Measurements from ENCODE around the gene NELL1. TPM values are rescaled to one million over a fixed set of nuclear protein-coding genes. Genes with fewer than 3 reads are reported as not detected.

NELL1 gene
- total RNA-seq, 1 experiment from 2014 or later, result 0.34 TPM

DNA sequence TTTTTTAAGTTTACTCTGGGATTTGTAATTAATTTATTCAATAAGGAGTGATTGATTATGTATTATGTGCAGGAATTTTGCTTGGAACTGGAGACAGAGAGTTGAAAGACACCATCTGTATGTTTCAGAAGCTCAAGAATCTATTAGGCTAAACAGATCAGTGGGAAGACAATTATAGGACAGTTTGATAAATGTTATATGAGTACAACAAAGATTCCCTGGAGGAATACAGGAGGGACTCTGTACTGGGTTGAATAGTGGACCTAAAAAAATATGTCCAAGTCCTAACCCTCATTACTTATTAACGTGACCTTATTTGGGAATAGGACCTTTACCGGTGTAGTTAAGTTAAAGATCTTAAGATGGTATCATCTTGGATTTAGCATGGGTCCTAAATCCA, 681.2 kb downstream of the NELL1 start:
- no peak for DNase-seq (ENCODE audit: low spot score)
- in situ Hi-C loops (cut with HindIII; ENCODE audit: low sequenced_read_pairs), result no loop called here

DNA sequence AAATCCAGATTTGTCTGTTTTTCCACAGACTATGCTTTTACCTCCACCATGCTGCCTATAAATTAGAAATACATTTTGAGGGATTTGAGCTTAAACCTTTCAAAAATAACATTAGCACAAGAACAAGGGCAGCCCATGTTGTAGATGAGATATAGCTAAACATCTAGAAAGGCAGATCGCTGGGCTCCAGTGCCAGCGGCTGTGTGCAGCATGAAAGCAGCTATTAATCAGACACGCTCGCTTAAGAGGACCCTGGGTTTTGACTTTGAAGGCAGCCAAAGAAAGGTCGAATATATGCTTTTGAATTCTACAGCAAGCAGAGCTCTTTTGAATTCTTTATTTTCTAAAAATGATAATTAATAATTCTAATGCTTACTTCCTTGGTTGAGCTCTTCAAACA, 684.0 kb downstream of the NELL1 start:
- in situ Hi-C loops (cut with HindIII; ENCODE audit: low sequenced_read_pairs), result no loop called here

DNA sequence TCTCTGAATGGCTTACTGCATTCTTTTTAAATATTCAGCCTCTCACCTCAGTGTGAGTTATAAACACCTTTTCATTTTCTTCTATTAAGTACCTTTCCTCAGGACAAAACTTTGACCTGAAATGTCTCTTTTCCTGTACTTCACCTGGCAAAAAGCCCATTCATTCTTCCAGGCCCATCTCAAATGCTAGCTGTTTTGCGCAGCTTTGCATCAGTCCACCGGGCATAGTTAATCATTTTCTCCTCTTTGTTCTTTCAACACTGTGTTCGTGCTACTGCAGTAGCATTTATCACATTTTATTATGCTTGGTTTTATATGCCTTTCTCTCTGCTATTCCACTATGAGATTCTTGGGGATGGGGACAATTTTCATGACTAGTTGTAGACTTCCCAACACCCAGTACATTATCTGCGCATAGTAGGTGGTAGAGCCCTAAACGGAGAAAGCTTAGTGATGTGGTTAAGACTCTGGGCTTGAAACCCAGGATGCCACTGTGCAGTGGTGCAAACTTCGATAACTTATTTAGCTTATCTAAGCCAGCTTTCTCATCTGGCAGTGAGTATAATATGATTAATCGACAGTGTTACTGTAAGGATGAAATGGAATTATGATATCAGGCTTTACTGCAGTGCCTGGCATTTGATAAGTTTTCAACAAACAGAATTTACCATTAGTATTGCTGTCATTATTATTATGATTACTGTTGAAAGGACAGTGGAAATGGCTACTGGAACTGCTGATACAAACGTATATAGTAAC, 695.7 kb downstream of the NELL1 start:
- in situ Hi-C loops (cut with HindIII; ENCODE audit: low sequenced_read_pairs), result no loop called here
- no peak for DNase-seq (ENCODE audit: low spot score)

More for the DNA sequence above, 684.0 kb downstream of the NELL1 start:
- DNase-seq (ENCODE audit: low spot score), result no peak

DNA sequence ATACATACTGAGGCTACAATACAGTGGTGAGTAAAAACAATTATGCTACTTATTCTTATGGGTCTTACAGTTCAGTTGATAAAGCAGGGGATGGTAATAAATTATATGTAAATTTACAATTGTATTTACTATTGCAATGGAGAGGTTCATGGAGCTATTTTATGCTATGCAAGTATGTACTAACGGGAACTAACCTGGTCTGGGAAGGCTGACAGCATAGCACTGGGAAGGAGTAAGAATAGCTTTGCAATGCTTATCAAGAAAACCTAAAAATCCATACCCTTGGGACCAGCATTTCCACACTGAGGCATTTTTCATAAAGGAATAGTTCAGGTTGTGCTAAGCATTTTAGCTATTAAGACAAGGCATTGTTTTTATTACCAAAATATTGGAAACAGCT, 700.6 kb downstream of the NELL1 start:
- in situ Hi-C loops (cut with HindIII; ENCODE audit: low sequenced_read_pairs), result no loop called here

DNA sequence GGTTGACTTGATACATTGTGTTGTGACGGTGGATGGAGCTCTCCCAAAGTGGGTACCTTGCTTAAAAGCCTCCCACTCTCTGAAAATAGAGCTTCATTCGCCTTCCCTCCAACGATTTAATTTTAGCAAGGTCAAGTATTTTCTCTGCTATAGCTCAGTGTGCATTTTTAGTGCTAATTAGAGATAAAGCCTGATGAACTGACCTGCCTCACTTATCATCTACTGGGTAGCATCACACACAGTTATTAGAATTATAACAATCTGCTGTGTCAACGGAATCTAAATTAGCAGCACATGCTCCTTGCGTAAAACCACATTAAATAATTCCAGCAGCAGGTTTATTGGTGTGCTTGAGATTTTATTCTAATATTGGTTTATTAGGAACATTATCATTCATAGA, 701.7 kb downstream of the NELL1 start:
- in situ Hi-C loops (cut with HindIII; ENCODE audit: low sequenced_read_pairs), result no loop called here
- no peak for DNase-seq (ENCODE audit: low spot score)

More for the DNA sequence above, 700.6 kb downstream of the NELL1 start:
- no peak for DNase-seq (ENCODE audit: low spot score)

DNA sequence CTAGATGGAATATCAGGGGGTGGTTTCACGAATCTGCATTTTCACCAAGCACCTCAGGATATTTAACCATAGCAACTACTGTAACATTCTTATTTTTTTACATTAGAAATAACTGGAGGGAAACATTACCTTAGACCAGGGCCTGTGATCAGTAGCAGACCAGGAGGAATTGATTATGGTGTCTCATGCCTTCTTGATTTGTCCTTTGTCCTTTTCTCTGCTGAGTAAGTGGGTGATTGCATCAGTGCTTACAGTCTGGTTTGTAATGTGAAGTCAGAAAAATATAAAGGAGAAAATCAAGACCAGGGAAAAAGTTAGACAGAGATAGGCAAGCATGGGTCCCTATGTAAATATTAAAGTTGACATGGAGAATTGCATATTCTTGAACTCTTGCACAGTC, 703.3 kb downstream of the NELL1 start:
- no peak for DNase-seq (ENCODE audit: low spot score)
- in situ Hi-C loops (cut with HindIII; ENCODE audit: low sequenced_read_pairs), result no loop called here

DNA sequence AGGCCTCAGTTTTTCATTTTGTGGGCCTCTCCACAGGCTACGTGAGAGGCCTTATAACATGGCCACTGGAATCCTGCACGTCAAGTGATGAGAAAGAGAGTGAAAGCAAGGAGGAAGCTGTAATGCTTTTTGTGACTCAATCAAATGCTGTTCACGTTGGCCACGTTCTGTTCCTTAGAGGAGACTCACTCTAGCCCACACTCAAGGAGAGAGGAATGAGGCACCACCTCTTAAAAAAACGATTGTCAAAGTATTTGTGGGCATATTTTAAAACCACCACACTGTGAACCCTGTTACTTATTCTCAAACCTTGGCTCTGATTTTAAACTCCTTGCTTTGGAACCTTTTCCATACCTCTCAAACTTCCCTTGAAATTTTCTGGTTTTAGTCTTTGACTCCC, 705.0 kb downstream of the NELL1 start:
- no peak for DNase-seq (ENCODE audit: low spot score)
- in situ Hi-C loops (cut with HindIII; ENCODE audit: low sequenced_read_pairs), result no loop called here

DNA sequence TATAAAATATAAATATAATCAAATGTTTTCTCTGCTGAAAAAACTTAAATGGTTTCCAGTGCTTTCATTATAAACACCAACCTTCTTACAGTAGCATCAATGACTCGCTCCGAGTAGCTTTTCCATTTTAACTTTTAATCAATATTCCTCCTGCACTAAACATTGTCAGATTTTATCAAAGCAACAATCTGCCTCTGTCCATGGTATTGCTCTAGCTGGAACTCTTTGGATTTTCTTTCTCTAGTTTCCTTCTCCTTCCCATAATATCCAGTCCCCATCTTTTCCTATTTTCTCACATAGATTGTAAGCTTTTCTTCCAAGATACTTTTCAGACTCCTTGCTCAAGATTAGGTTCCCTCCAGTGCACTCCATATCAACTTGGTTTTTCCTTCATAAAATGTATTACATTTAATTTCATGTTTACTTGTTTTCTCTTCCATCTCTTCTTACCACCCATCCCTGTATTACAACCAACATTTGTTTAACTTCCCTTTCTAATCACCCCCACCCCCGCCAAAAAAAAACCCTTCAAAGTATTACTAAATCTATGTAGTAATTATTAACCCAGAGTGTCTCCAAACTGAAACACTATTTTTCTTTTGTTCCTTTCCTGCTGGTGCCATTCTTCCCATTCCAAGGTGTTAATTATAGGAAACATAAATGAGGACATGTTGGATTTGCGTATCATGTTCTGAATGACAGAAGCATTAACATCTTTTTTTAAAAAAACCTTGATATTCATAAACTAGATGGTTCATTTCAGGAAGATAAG, 716.5 kb downstream of the NELL1 start:
- in situ Hi-C loops (cut with HindIII; ENCODE audit: low sequenced_read_pairs), result no loop called here
- DNase-seq (ENCODE audit: low spot score), result no peak

DNA sequence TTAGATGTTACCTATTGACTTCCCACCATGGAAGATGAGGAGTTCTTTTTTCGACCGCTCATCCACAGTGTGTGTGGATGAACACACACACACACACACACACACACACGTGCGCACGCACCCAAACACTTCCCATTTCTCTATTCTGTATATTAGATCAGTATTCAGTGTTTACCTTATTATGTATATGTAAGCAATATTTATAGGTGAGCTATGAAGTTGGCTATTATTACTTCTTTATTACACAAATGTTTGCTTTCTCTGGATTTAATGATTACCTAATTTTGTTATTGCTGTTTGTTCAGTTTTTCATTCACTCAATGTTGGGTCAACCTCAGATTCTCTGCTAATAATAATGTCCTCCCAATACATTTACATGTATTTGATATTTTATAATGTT, 721.0 kb downstream of the NELL1 start:
- in situ Hi-C loops (cut with HindIII; ENCODE audit: low sequenced_read_pairs), result no loop called here
- no peak for DNase-seq (ENCODE audit: low spot score)

DNA sequence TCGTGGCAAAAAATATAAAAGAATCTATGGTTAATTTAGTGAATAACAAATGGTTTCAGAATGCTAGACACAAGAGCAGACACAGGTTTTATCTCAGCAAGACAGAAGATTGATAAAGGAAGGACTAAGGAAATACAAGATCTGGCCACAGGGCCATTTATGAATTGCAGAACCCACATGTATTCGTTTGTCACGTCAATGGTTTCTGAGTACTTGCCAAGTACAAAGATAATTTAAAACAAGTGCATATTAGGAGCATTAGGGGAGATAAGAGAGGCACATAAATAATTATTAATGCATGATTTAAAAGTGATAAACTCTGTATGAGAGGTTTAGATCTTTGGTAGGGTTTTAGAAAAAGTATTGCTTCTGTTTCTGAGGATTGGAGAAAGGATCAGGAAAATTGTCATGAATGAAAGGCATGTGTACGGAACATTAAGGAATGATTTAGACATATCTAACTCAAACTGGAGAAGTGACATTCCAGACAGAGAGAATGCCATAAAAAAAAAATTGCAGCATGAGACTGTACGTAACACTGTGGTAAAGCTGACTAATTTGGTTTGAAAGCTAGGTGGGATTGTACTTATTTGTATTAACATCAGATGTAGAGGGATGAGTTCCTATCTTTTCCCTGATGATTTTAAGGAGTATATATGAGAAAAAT, 727.1 kb downstream of the NELL1 start:
- DNase-seq (ENCODE audit: low spot score), result no peak
- in situ Hi-C loops (cut with HindIII; ENCODE audit: low sequenced_read_pairs), result no loop called here

DNA sequence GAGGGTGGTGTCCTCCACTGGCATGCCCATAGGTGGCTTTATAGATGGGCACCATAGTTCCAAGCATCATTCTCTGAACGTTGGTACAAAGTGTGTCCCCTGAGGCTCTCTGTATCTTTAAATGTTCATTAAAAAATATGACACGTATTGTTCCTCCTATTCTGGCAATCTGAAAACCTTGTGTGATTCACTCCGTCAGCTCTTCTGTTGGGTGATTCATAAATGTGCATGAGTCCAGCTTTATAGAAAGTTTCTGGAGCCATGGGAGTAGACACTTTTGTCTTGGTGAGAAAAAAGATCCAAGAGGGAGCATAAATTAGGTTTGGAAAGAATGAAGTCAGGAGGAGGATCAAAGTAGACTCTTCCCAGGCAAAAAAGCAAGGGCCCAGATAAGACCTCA, 728.8 kb downstream of the NELL1 start:
- in situ Hi-C loops (cut with HindIII; ENCODE audit: low sequenced_read_pairs), result no loop called here
- DNase-seq (ENCODE audit: low spot score), result no peak

DNA sequence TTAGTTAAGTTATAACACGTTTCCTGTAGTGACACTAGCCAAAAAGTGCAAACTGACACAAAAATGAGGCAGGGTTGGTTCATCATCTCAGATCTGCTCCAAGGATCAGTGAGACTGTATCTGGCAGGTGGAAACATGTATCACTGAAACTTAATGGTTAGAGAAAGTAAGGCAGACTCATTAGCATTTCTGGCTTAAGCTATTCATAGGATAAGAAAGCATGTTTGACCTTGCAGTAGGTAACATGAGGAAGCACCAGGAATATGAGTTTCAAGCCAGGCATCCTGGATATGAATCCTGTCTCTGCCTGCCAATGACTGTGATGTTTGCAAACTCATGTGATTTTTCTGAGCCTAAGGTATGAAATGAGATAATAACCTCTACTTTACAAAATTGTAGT, 732.1 kb downstream of the NELL1 start:
- in situ Hi-C loops (cut with HindIII; ENCODE audit: low sequenced_read_pairs), result no loop called here
- DNase-seq (ENCODE audit: low spot score), result no peak

DNA sequence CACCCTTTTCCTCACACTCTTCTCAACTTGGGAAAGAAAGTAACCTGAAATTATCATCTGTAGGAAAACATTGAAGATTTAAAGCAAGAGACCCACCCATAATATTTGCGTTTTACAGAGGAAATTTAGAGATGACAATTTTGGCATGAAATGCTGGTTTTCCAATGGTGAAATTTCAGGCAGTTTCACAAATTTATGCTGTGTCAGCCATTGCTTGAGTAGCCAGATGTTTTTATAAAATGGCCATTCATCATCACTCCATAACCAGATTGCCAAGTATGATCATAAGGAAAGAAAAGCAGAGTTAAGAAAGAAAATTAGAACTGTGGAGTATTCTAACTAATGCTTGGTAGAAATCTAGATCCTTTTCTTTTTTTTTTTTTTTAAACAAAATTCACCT, 732.9 kb downstream of the NELL1 start:
- no peak for DNase-seq (ENCODE audit: low spot score)
- in situ Hi-C loops (cut with HindIII; ENCODE audit: low sequenced_read_pairs), result no loop called here

DNA sequence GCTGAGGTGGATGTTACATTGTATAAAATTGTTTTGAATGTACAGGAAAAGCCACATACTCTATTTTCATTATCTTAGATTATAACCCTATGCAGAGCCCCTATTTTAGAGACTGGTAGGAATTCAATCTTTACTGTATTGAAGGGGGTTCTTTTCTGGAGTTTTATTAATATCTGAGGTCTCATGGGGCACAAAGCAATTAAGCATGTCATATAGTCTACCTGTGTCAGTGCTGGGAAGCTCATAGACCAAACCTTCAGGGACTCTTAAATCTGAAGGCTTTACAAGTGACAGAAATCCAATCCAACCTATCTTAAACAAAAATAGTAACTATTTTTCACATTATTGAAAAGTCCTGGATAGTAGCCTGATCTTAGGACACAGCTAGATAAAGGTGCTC, 733.7 kb downstream of the NELL1 start:
- in situ Hi-C loops (cut with HindIII; ENCODE audit: low sequenced_read_pairs), result no loop called here
- DNase-seq (ENCODE audit: low spot score), result no peak

DNA sequence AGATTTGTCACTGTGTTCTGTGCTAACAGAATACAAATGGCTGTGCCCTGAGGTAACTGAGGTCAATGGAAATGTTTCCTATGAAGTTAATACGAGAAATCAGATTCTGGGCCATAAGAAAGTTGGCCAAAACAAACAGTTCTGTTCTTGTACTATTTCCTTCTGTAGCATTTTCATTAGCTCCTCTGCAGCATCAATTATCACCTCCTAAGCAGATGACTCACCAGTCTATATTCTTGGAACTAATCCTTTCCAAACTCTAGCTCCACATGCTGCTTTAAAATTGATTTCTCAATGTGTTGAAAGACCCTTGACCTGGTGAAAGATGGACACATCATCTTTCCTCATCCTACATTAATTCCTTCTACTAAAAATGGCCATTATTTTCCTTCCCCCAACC, 736.0 kb downstream of the NELL1 start:
- in situ Hi-C loops (cut with HindIII; ENCODE audit: low sequenced_read_pairs), result no loop called here
- DNase-seq (ENCODE audit: low spot score), result no peak

DNA sequence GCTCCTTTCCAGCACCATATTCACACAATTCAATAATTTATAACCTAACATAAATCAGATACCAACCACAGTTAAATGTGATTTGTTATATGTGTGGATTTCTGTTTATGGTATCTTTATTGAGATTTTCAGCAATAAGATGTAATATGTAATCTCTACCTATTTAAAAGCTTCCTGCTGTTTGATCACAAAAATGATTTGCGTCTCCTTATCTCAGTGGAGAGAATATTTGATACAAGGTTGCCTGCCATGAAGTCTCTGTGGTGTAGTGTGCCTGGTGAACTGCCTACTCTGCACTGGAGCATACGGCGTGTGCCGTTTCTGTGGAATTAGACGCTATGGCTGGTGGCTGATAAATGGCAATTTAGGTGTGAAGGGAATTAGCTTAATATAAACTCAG, 741.1 kb downstream of the NELL1 start:
- in situ Hi-C loops (cut with HindIII; ENCODE audit: low sequenced_read_pairs), result no loop called here
- DNase-seq (ENCODE audit: low spot score), result no peak

DNA sequence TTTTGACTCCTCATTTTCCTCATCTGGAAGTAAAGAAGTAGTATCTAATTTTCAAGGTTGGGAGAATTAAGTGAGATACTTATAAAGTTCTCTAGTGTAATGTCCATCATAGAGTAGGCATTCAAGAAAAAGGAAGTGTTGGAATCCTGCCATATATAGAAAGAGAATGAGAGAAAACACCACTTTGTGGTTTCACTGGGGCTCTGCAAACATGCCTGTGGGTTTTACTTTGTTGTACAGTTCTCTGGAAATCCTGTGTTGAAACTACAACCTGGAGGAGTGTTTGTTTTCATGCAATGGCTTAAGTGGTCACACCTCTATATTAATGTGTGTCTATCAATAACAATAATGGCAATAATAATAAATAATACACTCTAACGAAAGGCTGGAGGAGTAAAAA, 741.7 kb downstream of the NELL1 start:
- DNase-seq (ENCODE audit: low spot score), result no peak
- in situ Hi-C loops (cut with HindIII; ENCODE audit: low sequenced_read_pairs), result no loop called here

DNA sequence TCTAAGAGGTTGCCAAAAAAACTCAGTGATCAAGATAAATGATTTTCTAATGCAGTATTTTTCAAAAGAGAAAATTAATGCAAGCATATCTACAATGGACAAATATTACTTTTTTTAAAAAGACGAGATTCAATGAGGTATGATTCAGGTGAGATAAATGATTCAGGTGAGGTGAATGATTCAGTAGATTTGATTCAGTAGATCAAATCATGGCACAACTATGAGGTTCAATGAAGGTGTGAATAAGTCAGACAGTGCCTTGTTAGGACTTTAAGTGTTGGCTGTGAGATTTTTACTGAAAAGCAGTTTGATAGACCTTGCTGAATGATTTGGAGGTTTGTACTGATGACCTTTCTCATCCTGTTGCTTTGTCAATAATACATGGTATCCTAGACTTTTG, 742.2 kb downstream of the NELL1 start:
- in situ Hi-C loops (cut with HindIII; ENCODE audit: low sequenced_read_pairs), result no loop called here
- DNase-seq (ENCODE audit: low spot score), result no peak

DNA sequence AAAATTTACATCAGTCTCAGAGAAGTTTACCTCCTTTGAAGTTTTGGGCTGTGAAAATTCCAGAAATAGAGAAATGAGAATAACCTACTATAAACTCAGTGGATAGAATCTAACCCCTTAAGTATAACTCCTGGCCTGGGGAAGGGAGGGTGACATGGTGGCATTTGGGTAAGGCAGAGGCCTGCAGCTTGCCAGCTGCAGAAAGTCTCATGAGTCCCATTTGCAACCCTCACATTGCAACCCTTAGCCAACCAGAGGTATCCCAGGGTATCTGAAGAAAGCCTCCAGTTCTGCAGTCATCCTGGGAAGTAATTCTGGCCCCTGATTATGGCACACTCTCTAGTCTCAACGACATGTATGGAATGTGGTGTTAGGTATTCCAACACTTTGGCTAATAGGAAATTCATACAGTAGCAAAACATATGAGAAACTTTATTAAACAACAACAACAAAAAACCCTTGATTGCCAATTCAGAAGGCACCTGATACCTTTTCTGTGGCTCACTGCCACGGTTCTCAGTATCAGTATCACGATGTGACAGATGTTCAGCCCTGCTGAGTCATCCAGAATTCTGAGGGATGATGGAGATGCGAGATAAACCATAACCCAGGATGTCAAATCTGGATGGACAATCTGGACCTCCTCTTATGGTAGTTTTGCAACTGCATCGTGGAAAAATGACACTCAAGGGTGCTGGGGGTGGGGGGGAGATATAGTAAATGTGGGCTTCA, 743.4 kb downstream of the NELL1 start:
- no peak for DNase-seq (ENCODE audit: low spot score)
- in situ Hi-C loops (cut with HindIII; ENCODE audit: low sequenced_read_pairs), result no loop called here

DNA sequence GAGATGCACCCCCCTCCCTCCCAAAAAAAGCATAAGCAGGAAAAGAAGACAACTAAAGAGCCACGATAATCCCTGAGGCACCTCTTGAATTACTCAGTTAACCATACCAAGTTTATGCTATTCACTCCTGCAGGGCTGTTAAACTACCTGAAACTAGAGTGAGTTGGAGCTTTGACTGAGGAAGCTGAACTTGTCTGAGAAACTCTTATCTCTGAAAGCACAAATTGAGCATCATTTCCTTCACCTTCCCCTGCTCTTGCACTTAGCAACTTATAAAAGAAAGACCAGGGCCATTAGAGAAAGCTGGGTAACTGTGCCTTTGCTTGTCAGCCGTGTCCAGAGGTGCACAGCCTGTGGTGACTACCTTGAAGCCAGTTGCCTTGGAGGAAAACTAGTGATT, 745.6 kb downstream of the NELL1 start:
- no peak for DNase-seq (ENCODE audit: low spot score)
- in situ Hi-C loops (cut with HindIII; ENCODE audit: low sequenced_read_pairs), result no loop called here
